KMS-11 (cell line): ENCODE measurements around the gene TENM3.

Experiments
- H2AFZ ChIP-seq: fragments of 200-600 bp; sonication (generic); 2 replicates; pipeline ENCODE4 v1.6.1; 2016; ENCODE audit warnings: antibody characterized with exemption, mixed run types, low read depth
- H3K27ac ChIP-seq: fragments of 200-600 bp; sonication (generic); 2 replicates; pipeline ENCODE4 v1.6.1; 2016; ENCODE audit warnings: mild to moderate bottlenecking, mixed run types
- H3K27me3 ChIP-seq: fragments of 200-600 bp; sonication (generic); 2 replicates; pipeline ENCODE4 v1.6.1; 2017; ENCODE audit warnings: mild to moderate bottlenecking, low read depth, mixed run types, moderate library complexity; ENCODE audit not compliant: insufficient read depth
- H3K36me3 ChIP-seq: fragments of 200-600 bp; sonication (generic); 2 replicates; pipeline ENCODE4 v1.6.1; 2017; ENCODE audit warnings: mild to moderate bottlenecking, mixed run types; ENCODE audit not compliant: insufficient read depth
- H3K4me1 ChIP-seq: fragments of 200-600 bp; sonication (generic); 2 replicates; pipeline ENCODE4 v1.6.1; 2016; ENCODE audit warnings: mild to moderate bottlenecking, low read depth, mixed run types; ENCODE audit not compliant: poor library complexity, severe bottlenecking
- H3K4me2 ChIP-seq: fragments of 200-600 bp; sonication (generic); 2 replicates; pipeline ENCODE4 v1.7.0; 2016; ENCODE audit warnings: mild to moderate bottlenecking, mixed run types
- H3K4me3 ChIP-seq: fragments of 200-600 bp; sonication (generic); IDR thresholded peaks from 2 replicates; pipeline ENCODE4 v1.6.1; 2017; ENCODE audit warnings: low read depth, low read length, mixed read lengths; ENCODE audit not compliant: insufficient read depth
- H3K79me2 ChIP-seq: fragments of 200-600 bp; sonication (generic); 2 replicates; pipeline ENCODE4 v1.6.1; 2016; ENCODE audit warnings: low read depth, mixed run types; ENCODE audit not compliant: insufficient read depth
- H3K9ac ChIP-seq: fragments of 200-600 bp; sonication (generic); 2 replicates; pipeline ENCODE4 v1.6.1; 2016; ENCODE audit warnings: mild to moderate bottlenecking, mixed run types
- H4K20me1 ChIP-seq: fragments of 200-600 bp; sonication (generic); 2 replicates; pipeline ENCODE4 v1.6.1; 2016; ENCODE audit warnings: mild to moderate bottlenecking, mixed run types; ENCODE audit not compliant: insufficient read depth
- TF ChIP-seq, protein P1 (sequence below): fragments of 200-600 bp; sonication (generic); conservative IDR thresholded peaks from 2 replicates; pipeline ENCODE4 v1.6.1; 2017; ENCODE audit warnings: low read depth, mild to moderate bottlenecking, antibody characterized with exemption, low read length, moderate library complexity, mixed read lengths

TENM3 gene

DNA sequence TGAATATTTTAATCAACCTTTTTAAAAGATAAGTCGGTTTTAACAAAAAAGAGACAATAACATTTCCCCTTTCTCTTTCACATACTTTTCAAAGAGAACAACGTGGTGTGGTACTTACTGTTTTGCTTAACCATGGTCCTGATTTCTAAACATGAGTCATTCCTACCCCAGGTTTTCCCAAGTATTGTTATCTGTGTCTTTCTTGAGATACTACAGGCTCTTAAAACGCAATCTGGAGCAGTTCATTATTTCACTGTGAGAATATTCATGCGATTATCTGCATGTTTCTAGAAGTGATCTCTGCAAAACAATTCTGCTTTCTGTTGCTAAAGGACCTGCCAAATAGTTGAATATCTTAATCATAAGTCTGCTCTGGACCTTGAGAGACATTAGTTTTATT is 127.3 kb downstream of the TENM3 start:
- TF ChIP-seq, protein P1, sequence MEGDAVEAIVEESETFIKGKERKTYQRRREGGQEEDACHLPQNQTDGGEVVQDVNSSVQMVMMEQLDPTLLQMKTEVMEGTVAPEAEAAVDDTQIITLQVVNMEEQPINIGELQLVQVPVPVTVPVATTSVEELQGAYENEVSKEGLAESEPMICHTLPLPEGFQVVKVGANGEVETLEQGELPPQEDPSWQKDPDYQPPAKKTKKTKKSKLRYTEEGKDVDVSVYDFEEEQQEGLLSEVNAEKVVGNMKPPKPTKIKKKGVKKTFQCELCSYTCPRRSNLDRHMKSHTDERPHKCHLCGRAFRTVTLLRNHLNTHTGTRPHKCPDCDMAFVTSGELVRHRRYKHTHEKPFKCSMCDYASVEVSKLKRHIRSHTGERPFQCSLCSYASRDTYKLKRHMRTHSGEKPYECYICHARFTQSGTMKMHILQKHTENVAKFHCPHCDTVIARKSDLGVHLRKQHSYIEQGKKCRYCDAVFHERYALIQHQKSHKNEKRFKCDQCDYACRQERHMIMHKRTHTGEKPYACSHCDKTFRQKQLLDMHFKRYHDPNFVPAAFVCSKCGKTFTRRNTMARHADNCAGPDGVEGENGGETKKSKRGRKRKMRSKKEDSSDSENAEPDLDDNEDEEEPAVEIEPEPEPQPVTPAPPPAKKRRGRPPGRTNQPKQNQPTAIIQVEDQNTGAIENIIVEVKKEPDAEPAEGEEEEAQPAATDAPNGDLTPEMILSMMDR = no peak
- Histone ChIP-seq H3K27ac (no peak overlapping the region), H2AFZ (no peak overlapping the region), H3K27me3 (no peaks in the 10 kb centered on the region), H3K79me2 (no peaks in the 10 kb centered on the region), H3K36me3 (no peaks in the 10 kb centered on the region), H3K9ac (no peak overlapping the region), H4K20me1 (no peaks in the 10 kb centered on the region), H3K4me1 (no peaks in the 10 kb centered on the region), H3K4me2 (no peak overlapping the region), H3K4me3 (no peak overlapping the region)

GRCh38 chr4:182380771-182381181 is 137.6 kb downstream of the TENM3 start:
- no peak overlapping the region for H3K9ac ChIP-seq
- H3K4me2 ChIP-seq = no peak overlapping the region
- no peak overlapping the region for H3K4me3 ChIP-seq
- no peaks in the 10 kb centered on the region for H3K36me3 ChIP-seq
- no peaks in the 10 kb centered on the region for H3K4me1 ChIP-seq
- no peak overlapping the region for H2AFZ ChIP-seq
- H3K79me2 ChIP-seq = no peaks in the 10 kb centered on the region
- H3K27ac ChIP-seq = no peak overlapping the region
- TF ChIP-seq, protein P1 = no peak
- H3K27me3 ChIP-seq = no peaks in the 10 kb centered on the region
- no peaks in the 10 kb centered on the region for H4K20me1 ChIP-seq

- no peak overlapping the region for H3K27ac ChIP-seq
- H3K4me1 ChIP-seq = no peaks in the 10 kb centered on the region
- no peak overlapping the region for H3K4me2 ChIP-seq
- H3K36me3 ChIP-seq = no peaks in the 10 kb centered on the region
- no peaks in the 10 kb centered on the region for H3K27me3 ChIP-seq
- H2AFZ ChIP-seq = no peak overlapping the region
- H4K20me1 ChIP-seq = no peaks in the 10 kb centered on the region
- no peak overlapping the region for H3K4me3 ChIP-seq
- H3K79me2 ChIP-seq = no peaks in the 10 kb centered on the region
- TF ChIP-seq, protein P1 = no peak
- H3K9ac ChIP-seq = no peak overlapping the region
Measured at GRCh38 chr4:182382941-182383340, 139.7 kb downstream of the TENM3 start.

DNA sequence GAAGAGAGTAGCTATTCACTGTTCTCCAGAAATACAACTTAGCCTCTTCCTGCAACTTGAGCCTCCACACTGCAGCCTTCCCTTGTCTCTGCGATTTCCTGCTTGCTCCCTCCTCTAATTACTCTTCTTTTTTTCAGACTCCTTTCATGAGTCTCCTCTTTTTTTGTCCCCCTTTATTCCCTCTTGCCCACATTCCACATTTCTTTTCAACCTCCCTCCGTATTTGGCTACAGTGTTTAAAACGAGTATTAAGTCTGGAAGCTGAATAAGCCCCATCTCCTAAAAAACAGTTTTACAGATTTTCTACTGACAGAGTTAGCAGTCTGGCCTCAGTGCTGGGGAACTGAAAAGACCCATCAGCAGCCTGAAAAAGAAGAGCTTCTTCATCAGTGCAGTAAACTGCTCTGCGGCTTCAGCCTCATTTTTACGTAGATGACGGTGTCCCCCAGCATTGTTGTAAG is 141.5 kb downstream of the TENM3 start:
- H3K36me3 ChIP-seq = no peaks in the 10 kb centered on the region
- H3K4me1 ChIP-seq = no peaks in the 10 kb centered on the region
- H3K27ac ChIP-seq = no peak overlapping the region
- H4K20me1 ChIP-seq = no peaks in the 10 kb centered on the region
- no peak overlapping the region for H3K9ac ChIP-seq
- TF ChIP-seq, protein P1 = no peak
- no peaks in the 10 kb centered on the region for H3K27me3 ChIP-seq
- no peak overlapping the region for H3K4me3 ChIP-seq
- H3K4me2 ChIP-seq = no peak overlapping the region
- no peaks in the 10 kb centered on the region for H3K79me2 ChIP-seq
- H2AFZ ChIP-seq = no peak overlapping the region
